ENCODE data around the gene PITPNC1.

DNA sequence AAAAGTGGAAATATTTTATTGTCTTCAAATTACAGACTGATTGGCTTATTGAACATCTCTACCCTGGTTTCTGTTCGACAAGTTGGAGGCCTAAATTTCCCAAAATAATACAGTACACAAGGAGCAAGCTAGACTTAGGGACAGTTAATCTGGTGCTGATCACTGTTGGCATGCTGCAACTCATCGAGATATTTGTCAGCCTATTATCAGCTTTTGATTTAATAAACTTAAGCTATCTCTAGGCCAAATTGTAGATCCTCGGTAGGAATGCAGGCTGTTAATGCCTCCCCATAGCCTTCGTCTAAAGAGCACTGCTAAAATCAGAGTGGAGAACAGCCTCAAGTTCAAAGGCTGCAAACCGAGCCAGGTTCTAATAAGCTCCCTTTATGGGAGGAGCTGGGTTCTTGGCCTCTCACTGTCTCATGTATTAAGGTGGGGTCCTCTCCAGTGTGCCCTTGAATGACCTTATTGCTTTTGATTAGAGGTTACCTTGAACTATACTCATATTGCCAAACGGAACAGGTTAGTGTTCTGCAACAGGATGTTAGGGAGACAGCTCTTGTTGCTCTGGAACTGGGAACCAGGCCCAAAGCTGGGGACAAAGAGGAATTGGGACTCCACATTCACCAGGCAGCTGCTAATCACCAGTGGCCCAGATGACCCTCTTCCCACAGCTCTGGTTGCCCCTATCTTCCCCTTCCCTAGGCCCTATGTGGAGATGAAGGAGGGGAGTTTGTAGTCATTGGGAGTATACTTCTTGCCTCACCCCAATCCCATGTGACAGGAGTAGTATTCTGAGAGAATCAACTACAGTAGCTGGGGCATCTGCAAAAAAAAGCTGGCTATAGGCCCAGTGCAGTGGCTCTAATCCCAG, 271.2 kb downstream of the PITPNC1 start:
- no peak for TF ChIP-seq CTCF (IDR thresholded peaks at IDR 0.05)
- no peak for TF ChIP-seq POLR2A (IDR thresholded peaks at IDR 0.05)
- TF ChIP-seq POLR2AphosphoS5 (IDR thresholded peaks at IDR 0.05): no peak

Measured in breast epithelium (tissue), 3 donors.